Progenitor cell of endocrine pancreas (in vitro differentiated cells): ENCODE measurements around the gene KCNMB2. TPM values are rescaled to one million over a fixed set of nuclear protein-coding genes. Genes with fewer than 3 reads are reported as not detected.

ENCODE experiments used
- DNase-seq: peaks from one replicate; pipeline ENCODE4 v3.0.0; 2021; ENCODE audit warnings: low spot score; ENCODE audit not compliant: unreplicated experiment
- H3K27ac Mint-ChIP-seq: 2 replicates; pipeline ENCODE4 v1.8.0; 2021; ENCODE audit warnings: mild to moderate bottlenecking, moderate library complexity, mixed read lengths
- H3K27me3 Mint-ChIP-seq: 2 replicates; pipeline ENCODE4 v1.8.0; 2021; ENCODE audit warnings: mixed read lengths
- H3K36me3 Mint-ChIP-seq: 2 replicates; pipeline ENCODE4 v1.8.0; 2022; ENCODE audit warnings: mixed read lengths; ENCODE audit not compliant: insufficient read depth
- H3K4me1 Mint-ChIP-seq: 2 replicates; pipeline ENCODE4 v1.8.0; 2021; ENCODE audit warnings: low read depth, mixed read lengths
- H3K4me3 Mint-ChIP-seq: 2 replicates; pipeline ENCODE4 v1.8.0; 2021; ENCODE audit warnings: low read depth, mild to moderate bottlenecking, moderate library complexity, mixed read lengths
- H3K9me3 Mint-ChIP-seq: 2 replicates; pipeline ENCODE4 v1.8.0; 2021; ENCODE audit warnings: low read depth, mixed read lengths
- CTCF ChIP-seq: fragments of 200-600 bp; sonication (generic); IDR thresholded peaks from one replicate; pipeline ENCODE4 v1.5.0; 2021; ENCODE audit warnings: antibody characterized with exemption, mild to moderate bottlenecking; ENCODE audit not compliant: unreplicated experiment
- total RNA-seq: library from RNA; stranded (reverse); gene quantifications from 2 replicates; pipeline ENCODE4 v1.2.1, GENCODE V29; 2021

Gene KCNMB2
- total RNA-seq, 1 donor from 2014 or later = not detected

- H3K4me1 Mint-ChIP-seq = no peaks in the 10 kb centered on the region
- no peak overlapping the region for H3K27ac Mint-ChIP-seq
- H3K36me3 Mint-ChIP-seq = no peaks in the 10 kb centered on the region
- no peaks in the 10 kb centered on the region for H3K27me3 Mint-ChIP-seq
- no peak overlapping the region for H3K4me3 Mint-ChIP-seq
- TF ChIP-seq CTCF = no peak
- no peak for DNase-seq
- H3K9me3 Mint-ChIP-seq = peaks cover 9% of the 10 kb centered on the region
Measured at GRCh38 chr3:178835033-178835432, 298.8 kb downstream of the KCNMB2 start.

DNA sequence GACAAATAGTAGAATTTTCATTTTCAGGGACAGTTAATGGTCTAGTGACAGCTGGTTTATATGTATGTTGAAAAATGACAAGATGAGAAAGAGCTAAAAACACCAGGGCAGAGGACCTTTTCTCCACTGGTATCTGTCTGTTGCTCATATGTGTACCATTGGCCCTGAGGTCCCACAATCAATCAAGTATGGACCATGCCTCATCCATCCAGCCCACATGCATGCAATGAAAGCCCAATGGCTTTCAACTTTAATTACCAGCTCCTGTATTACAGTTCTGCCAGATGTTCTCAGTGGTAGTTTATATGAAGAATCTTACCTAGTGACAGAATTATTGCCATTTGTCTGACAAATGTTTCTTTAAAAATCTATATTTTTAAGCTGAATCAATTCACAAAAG, 301.3 kb downstream of the KCNMB2 start:
- H3K4me1 Mint-ChIP-seq = no peaks in the 10 kb centered on the region
- no peak for TF ChIP-seq CTCF
- peaks cover 19% of the 10 kb centered on the region for H3K9me3 Mint-ChIP-seq
- H3K27me3 Mint-ChIP-seq = no peaks in the 10 kb centered on the region
- no peak overlapping the region for H3K27ac Mint-ChIP-seq
- H3K36me3 Mint-ChIP-seq = peaks cover 4% of the 10 kb centered on the region
- DNase-seq = no peak
- H3K4me3 Mint-ChIP-seq = no peak overlapping the region

DNA sequence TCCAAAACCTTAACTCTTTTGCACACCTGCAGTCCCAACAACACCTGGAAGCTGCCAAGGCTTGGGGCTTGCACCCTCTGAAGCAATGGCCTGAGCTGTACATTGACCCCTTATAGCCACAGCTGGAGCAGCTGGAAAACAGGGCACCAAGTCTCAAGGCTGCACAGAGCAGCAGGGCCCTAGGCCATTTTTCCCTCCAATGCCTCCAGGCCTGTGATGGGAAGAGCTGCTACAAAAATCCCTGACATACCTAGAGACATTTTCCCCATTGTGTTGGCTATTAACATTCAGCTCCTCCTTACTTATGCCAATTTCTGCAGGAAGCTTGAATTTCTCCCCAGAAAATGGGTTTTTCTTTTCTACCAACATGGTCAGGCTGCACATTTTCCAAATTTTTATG, 304.4 kb downstream of the KCNMB2 start:
- no peaks in the 10 kb centered on the region for H3K27me3 Mint-ChIP-seq
- DNase-seq = no peak
- no peaks in the 10 kb centered on the region for H3K4me1 Mint-ChIP-seq
- no peak overlapping the region for H3K4me3 Mint-ChIP-seq
- peaks cover 19% of the 10 kb centered on the region for H3K9me3 Mint-ChIP-seq
- peaks cover 4% of the 10 kb centered on the region for H3K36me3 Mint-ChIP-seq
- no peak overlapping the region for H3K27ac Mint-ChIP-seq
- no peak for TF ChIP-seq CTCF

DNA sequence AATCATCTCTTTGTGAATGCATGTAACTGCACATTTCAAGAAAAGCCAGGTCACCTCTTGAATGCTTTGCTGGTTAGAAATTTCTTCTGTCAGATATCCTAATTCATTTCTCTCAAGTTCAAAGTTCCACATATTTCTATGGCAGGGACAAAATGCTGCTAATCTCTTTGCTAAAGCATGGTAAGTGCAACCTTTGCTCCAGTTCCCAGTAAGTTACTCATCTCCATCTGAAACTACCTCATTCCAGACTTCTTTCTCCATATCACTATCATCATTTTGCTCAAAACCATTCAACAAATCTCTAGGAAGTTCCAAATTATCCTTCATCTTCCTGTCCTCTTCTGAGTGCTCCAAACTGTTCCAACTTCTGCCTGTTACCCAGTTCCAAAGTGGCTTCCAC, 304.8 kb downstream of the KCNMB2 start:
- no peak for TF ChIP-seq CTCF
- peaks cover 19% of the 10 kb centered on the region for H3K9me3 Mint-ChIP-seq
- no peak overlapping the region for H3K27ac Mint-ChIP-seq
- no peaks in the 10 kb centered on the region for H3K27me3 Mint-ChIP-seq
- no peak overlapping the region for H3K4me3 Mint-ChIP-seq
- no peaks in the 10 kb centered on the region for H3K4me1 Mint-ChIP-seq
- no peak for DNase-seq
- peaks cover 4% of the 10 kb centered on the region for H3K36me3 Mint-ChIP-seq

DNA sequence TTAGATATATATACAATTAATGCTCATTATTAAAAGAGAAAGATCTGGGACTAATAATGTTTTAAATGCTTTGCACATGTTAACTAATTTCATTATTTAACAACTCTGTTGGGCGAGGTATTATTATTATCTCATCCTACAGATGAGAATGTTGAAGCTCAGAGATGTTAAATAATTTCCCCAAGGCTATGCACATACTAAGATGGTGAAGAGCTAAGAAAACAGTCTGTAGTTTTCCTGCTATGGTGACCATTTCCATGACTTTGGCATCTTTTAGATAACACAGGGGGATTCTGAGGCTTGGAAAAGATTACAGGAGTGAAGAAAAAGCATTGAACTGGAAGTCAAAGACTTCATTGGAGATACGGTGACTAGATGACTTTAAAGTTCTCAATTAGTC, 308.7 kb downstream of the KCNMB2 start:
- H3K27ac Mint-ChIP-seq = no peak overlapping the region
- H3K27me3 Mint-ChIP-seq = peaks cover 6% of the 10 kb centered on the region
- no peak for DNase-seq
- peaks cover 7% of the 10 kb centered on the region for H3K4me1 Mint-ChIP-seq
- no peak overlapping the region for H3K4me3 Mint-ChIP-seq
- H3K9me3 Mint-ChIP-seq = peaks cover 11% of the 10 kb centered on the region
- TF ChIP-seq CTCF = no peak
- H3K36me3 Mint-ChIP-seq = peaks cover 4% of the 10 kb centered on the region
